Peyer's patch (tissue), 4 donors: Measurements from ENCODE around the gene SPAG16.

ENCODE experiments used
- POLR2A ChIP-seq, 2 donors: fragments of 450-650 bp; IDR thresholded peaks; one replicate each; pipeline ENCODE4 v1.5.1; 2017; ENCODE audit warnings: antibody characterized with exemption in 2 of 2, mild to moderate bottlenecking in 2 of 2, moderate library complexity in 2 of 2
- TF ChIP-seq, protein P1 (sequence below), 6 experiments: fragments of 450-650 bp in 4 of 6; fragments of 200-600 bp in 2 of 6; sonication (generic) in 1 of 6; IDR thresholded peaks; one replicate each; pipeline ENCODE4 v1.5.1; 2017 to 2019; ENCODE audit warnings: antibody characterized with exemption in 6 of 6, mild to moderate bottlenecking in 3 of 6, moderate library complexity in 1 of 6

DNA sequence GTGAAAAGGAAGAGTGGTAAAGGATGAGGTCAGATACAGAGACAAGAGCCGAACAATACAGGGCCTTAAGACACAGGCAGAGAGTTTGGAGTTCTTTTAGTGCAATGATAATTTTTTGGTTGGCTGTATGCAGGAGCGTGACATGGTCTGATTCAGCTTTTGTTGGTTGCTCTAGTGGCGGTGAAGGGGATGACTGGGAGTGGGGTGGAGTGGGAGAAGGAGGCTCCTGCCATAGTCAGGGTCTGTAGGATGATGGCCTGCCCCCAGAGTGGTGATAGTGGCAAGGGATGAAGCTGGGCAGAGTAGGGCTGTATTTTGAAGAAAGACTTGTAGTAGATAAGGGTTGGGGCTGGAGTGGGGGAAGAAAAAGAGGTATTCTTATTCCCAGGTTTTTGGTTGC is 820.0 kb downstream of the SPAG16 start:
- TF ChIP-seq POLR2A (IDR thresholded peaks at IDR 0.05), result no peak
- TF ChIP-seq, protein P1, sequence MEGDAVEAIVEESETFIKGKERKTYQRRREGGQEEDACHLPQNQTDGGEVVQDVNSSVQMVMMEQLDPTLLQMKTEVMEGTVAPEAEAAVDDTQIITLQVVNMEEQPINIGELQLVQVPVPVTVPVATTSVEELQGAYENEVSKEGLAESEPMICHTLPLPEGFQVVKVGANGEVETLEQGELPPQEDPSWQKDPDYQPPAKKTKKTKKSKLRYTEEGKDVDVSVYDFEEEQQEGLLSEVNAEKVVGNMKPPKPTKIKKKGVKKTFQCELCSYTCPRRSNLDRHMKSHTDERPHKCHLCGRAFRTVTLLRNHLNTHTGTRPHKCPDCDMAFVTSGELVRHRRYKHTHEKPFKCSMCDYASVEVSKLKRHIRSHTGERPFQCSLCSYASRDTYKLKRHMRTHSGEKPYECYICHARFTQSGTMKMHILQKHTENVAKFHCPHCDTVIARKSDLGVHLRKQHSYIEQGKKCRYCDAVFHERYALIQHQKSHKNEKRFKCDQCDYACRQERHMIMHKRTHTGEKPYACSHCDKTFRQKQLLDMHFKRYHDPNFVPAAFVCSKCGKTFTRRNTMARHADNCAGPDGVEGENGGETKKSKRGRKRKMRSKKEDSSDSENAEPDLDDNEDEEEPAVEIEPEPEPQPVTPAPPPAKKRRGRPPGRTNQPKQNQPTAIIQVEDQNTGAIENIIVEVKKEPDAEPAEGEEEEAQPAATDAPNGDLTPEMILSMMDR (IDR thresholded peaks at IDR 0.05), result no peak
